GM20000 (cell line): ENCODE data around the gene TMEM94.

Experiments
- DNase-seq: peaks from one replicate; pipeline ENCODE4 v3.0.0; 2012; ENCODE audit warnings: low spot score
- CTCF ChIP-seq: IDR thresholded peaks from 2 replicates; pipeline ENCODE4 v1.5.1; 2012; ENCODE audit warnings: mild to moderate bottlenecking, control low read depth; ENCODE audit errors: extremely low read depth, missing control alignments

The TMEM94 gene

GRCh38 chr17:75500419-75501216 is 44.2 kb downstream of the TMEM94 start:
- no peak for DNase-seq
- TF ChIP-seq CTCF, result no peak

- no peak for TF ChIP-seq CTCF
- DNase-seq, result no peak
These were observed 45.1 kb downstream of the TMEM94 start for GRCh38 chr17:75501378-75502071.

DNA sequence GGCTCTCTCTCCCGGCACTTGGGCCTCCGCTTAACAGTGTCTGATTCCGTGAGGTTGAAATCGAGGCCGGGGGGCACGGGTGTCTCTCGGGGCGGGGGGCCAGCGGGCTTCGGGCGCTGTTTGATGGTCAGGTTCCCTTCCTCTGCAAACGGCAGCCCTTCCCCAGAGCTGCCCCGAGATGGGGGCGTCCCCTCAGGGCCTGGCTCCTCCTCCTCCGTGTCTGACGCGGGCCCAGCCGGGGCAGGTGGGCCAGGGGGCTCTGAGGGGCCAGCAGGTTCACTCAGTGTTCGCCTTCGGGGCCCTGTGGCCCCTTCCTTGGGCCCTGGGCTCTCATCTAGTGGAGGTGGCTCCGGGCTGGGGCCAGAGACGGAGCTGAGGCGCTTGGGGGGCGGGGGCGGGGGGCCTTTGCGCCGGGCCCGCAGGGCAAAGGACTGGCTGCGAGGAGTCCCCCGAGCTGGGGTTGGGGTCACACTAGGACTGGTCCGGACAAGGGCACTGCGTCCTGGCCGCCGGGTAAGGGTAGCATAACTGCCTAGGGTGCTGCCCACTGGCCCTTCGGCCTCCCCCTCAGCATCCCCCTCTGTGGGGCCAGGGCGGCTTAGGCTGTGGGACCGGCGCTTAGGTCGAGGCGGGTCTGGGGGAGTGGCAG is 45.8 kb downstream of the TMEM94 start:
- TF ChIP-seq CTCF, result no peak

GRCh38 chr17:75502721-75503329 is 46.4 kb downstream of the TMEM94 start:
- DNase-seq, result no peak
- no peak for TF ChIP-seq CTCF

More for the DNA sequence above, 45.8 kb downstream of the TMEM94 start:
- DNase-seq, result no peak

GRCh38 chr17:75503337-75503950 is 47.0 kb downstream of the TMEM94 start:
- DNase-seq, result no peak
- TF ChIP-seq CTCF, result no peak

DNA sequence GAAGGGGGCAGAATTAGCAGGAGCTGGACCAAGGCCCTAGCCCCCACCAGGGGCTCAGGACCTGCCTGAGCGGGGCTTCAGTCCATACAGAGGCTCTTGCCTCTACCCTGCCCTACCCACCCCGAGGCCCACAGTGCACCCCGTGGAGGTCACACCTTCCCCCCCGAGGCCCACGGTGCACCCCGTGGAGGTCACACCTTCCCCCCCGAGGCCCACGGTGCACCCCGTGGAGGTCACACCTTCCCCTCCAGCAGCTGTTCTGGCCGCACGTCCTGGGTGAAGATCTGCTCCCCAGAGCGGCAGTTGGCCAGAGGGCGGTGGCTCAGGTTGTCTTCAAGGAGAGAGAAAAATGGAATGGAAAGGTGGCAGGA is 47.5 kb downstream of the TMEM94 start:
- TF ChIP-seq CTCF, result no peak
- no peak for DNase-seq
